ENCODE measurements around the gene CXXC5.
A peak's percentile ranks its signal among the peaks of the same experiment; 100 is the strongest.

CXXC5 gene

GRCh38 chr5:139634028-139634325 is 14.2 kb upstream of the CXXC5 start:
- H3K4me1 Mint-ChIP-seq, result peaks cover 57% of the 10 kb centered on the region
- H3K27me3 Mint-ChIP-seq (ENCODE audit: low read depth, poor library complexity), result peaks cover 4% of the 10 kb centered on the region
- no peak for DNase-seq
- TF ChIP-seq, protein P1, sequence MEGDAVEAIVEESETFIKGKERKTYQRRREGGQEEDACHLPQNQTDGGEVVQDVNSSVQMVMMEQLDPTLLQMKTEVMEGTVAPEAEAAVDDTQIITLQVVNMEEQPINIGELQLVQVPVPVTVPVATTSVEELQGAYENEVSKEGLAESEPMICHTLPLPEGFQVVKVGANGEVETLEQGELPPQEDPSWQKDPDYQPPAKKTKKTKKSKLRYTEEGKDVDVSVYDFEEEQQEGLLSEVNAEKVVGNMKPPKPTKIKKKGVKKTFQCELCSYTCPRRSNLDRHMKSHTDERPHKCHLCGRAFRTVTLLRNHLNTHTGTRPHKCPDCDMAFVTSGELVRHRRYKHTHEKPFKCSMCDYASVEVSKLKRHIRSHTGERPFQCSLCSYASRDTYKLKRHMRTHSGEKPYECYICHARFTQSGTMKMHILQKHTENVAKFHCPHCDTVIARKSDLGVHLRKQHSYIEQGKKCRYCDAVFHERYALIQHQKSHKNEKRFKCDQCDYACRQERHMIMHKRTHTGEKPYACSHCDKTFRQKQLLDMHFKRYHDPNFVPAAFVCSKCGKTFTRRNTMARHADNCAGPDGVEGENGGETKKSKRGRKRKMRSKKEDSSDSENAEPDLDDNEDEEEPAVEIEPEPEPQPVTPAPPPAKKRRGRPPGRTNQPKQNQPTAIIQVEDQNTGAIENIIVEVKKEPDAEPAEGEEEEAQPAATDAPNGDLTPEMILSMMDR (IDR thresholded peaks at IDR 0.05), result no peak
- H3K9me3 Mint-ChIP-seq, result no peaks in the 10 kb centered on the region
- H3K27ac Mint-ChIP-seq, result no peak overlapping the region
- peaks cover 3% of the 10 kb centered on the region for H3K36me3 Mint-ChIP-seq (ENCODE audit: low read depth)
- no peak overlapping the region for H3K4me3 Mint-ChIP-seq

GRCh38 chr5:139634541-139634940 is 13.6 kb upstream of the CXXC5 start:
- Mint-ChIP-seq H3K27me3 (ENCODE audit: low read depth, poor library complexity) (peaks cover 4% of the 10 kb centered on the region), H3K9me3 (no peaks in the 10 kb centered on the region), H3K4me3 (no peak overlapping the region), H3K4me1 (peaks cover 62% of the 10 kb centered on the region), H3K36me3 (ENCODE audit: low read depth) (no peaks in the 10 kb centered on the region), H3K27ac (no peak overlapping the region)
- DNase-seq, result no peak
- TF ChIP-seq, protein P1 (IDR thresholded peaks at IDR 0.05), result no peak

- Mint-ChIP-seq H3K4me3 (no peak overlapping the region), H3K4me1 (peaks cover 69% of the 10 kb centered on the region), H3K36me3 (ENCODE audit: low read depth) (no peaks in the 10 kb centered on the region), H3K9me3 (no peaks in the 10 kb centered on the region), H3K27me3 (ENCODE audit: low read depth, poor library complexity) (peaks cover 4% of the 10 kb centered on the region), H3K27ac (no peak overlapping the region)
- no peak for DNase-seq
- TF ChIP-seq, protein P1 (IDR thresholded peaks at IDR 0.05), result no peak
Observed at GRCh38 chr5:139635191-139635590, 13.0 kb upstream of the CXXC5 start.

- Mint-ChIP-seq H3K4me3 (peak overlapping the region; percentile 72), H3K4me1 (peaks cover 74% of the 10 kb centered on the region), H3K9me3 (no peaks in the 10 kb centered on the region), H3K27me3 (ENCODE audit: low read depth, poor library complexity) (peaks cover 3% of the 10 kb centered on the region), H3K36me3 (ENCODE audit: low read depth) (no peaks in the 10 kb centered on the region), H3K27ac (peak overlapping the region; percentile 15)
- no peak for DNase-seq
- TF ChIP-seq, protein P1 (IDR thresholded peaks at IDR 0.05), result peak; percentile 46
Observed at GRCh38 chr5:139635606-139636206, 12.4 kb upstream of the CXXC5 start.

- TF ChIP-seq, protein P1 (IDR thresholded peaks at IDR 0.05), result no peak
- Mint-ChIP-seq H3K36me3 (ENCODE audit: low read depth) (no peaks in the 10 kb centered on the region), H3K4me1 (peaks cover 80% of the 10 kb centered on the region), H3K9me3 (no peaks in the 10 kb centered on the region), H3K27ac (peak overlapping the region; percentile 15), H3K27me3 (ENCODE audit: low read depth, poor library complexity) (no peaks in the 10 kb centered on the region), H3K4me3 (peak overlapping the region; percentile 72)
- DNase-seq, result no peak
Observed at GRCh38 chr5:139636207-139636792, 11.8 kb upstream of the CXXC5 start.

DNA sequence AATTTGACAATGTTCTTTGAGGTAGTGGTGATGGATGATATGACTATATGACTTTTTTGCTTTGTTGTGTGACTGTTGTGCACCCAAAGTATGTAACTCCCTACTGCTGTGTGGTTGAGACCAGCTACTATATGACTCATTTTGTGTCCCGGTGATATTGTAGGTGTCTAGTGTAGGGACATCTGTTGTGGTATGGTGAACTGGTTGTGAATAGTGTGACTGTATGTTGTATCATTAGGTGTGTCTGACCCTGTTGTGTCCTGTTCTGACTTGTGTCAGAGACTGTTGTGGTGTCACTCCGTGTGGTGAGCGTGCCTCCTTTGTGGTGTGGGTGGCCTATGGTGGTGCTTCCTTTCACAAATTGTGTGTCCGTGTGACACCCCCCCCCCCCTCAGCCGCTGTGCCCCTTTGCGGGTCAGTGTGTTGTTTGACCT is 11.2 kb upstream of the CXXC5 start:
- Mint-ChIP-seq H3K4me3 (peak overlapping the region; percentile 72), H3K27me3 (ENCODE audit: low read depth, poor library complexity) (no peaks in the 10 kb centered on the region), H3K4me1 (peaks cover 87% of the 10 kb centered on the region), H3K9me3 (no peaks in the 10 kb centered on the region), H3K36me3 (ENCODE audit: low read depth) (no peaks in the 10 kb centered on the region), H3K27ac (no peak overlapping the region)
- TF ChIP-seq, protein P1 (IDR thresholded peaks at IDR 0.05), result no peak
- no peak for DNase-seq
